Effector memory CD8-positive, alpha-beta T cell (primary cell): ENCODE results near the gene LRRC36.

Source experiments
- ATAC-seq: fragments of 150-1000 bp; cut with Tn5 transposase; replicated peaks from 2 replicates; pipeline ENCODE4 v1.10.0; 2021; ENCODE audit warnings: mild to moderate bottlenecking, moderate library complexity
- DNase-seq, 3 experiments: peaks; one replicate each; pipeline ENCODE4 v3.0.0; 2021
- H3K27ac Mint-ChIP-seq, 2 donors: one replicate each; pipeline ENCODE4 v1.8.0; 2022; ENCODE audit warnings: mild to moderate bottlenecking in 2 of 2, mixed read lengths in 2 of 2, moderate library complexity in 2 of 2
- H3K27me3 Mint-ChIP-seq, 2 donors: one replicate each; pipeline ENCODE4 v1.8.0; 2022; ENCODE audit warnings: mixed read lengths in 2 of 2
- H3K36me3 Mint-ChIP-seq: one replicate; pipeline ENCODE4 v1.8.0; 2022; ENCODE audit warnings: mild to moderate bottlenecking, moderate library complexity, mixed read lengths; ENCODE audit not compliant: insufficient read depth
- H3K4me1 Mint-ChIP-seq, 2 donors: one replicate each; pipeline ENCODE4 v1.8.0; 2022; ENCODE audit warnings: low read depth in 2 of 2, mixed read lengths in 2 of 2
- H3K4me3 Mint-ChIP-seq, 2 donors: one replicate each; pipeline ENCODE4 v1.8.0; 2022; ENCODE audit warnings: mild to moderate bottlenecking in 2 of 2, mixed read lengths in 2 of 2, moderate library complexity in 2 of 2
- H3K9me3 Mint-ChIP-seq, 2 donors: one replicate each; pipeline ENCODE4 v1.8.0; 2022; ENCODE audit warnings: mixed read lengths in 2 of 2

The LRRC36 gene

GRCh38 chr16:67283826-67284555 is 42.6 kb upstream of the LRRC36 start:
- H3K27me3 Mint-ChIP-seq: no peaks in the 10 kb centered on the region
- no peak for ATAC-seq
- H3K36me3 Mint-ChIP-seq: peaks cover 5% of the 10 kb centered on the region
- no peaks in the 10 kb centered on the region for H3K9me3 Mint-ChIP-seq
- H3K4me1 Mint-ChIP-seq: peaks cover 0 to 5% of the 10 kb centered on the region in 2 donors
- H3K4me3 Mint-ChIP-seq: no peak overlapping the region
- peak overlapping the region in 1 of 2 donors; percentile 3 for H3K27ac Mint-ChIP-seq
- no peak for DNase-seq

GRCh38 chr16:67284699-67285646 is 41.6 kb upstream of the LRRC36 start:
- ATAC-seq (no peak), DNase-seq (no peak)
- H3K36me3 Mint-ChIP-seq: peaks cover 5% of the 10 kb centered on the region
- peaks cover 8 to 11% of the 10 kb centered on the region in 2 donors for H3K4me1 Mint-ChIP-seq
- H3K4me3 Mint-ChIP-seq: no peak overlapping the region
- H3K27ac Mint-ChIP-seq: peak overlapping the region; percentile 30 to 42
- H3K9me3 Mint-ChIP-seq: no peaks in the 10 kb centered on the region
- no peaks in the 10 kb centered on the region for H3K27me3 Mint-ChIP-seq

GRCh38 chr16:67286441-67287235 is 40.0 kb upstream of the LRRC36 start:
- Mint-ChIP-seq H3K4me3 (no peak overlapping the region), H3K9me3 (no peaks in the 10 kb centered on the region), H3K4me1 (peaks cover 15 to 19% of the 10 kb centered on the region in 2 donors), H3K27me3 (no peaks in the 10 kb centered on the region), H3K36me3 (peaks cover 2% of the 10 kb centered on the region), H3K27ac (no peak overlapping the region)
- ATAC-seq: no peak
- no peak for DNase-seq

GRCh38 chr16:67287960-67288359 is 38.7 kb upstream of the LRRC36 start:
- Mint-ChIP-seq H3K4me3 (no peak overlapping the region), H3K36me3 (peaks cover 2% of the 10 kb centered on the region), H3K27ac (no peak overlapping the region), H3K9me3 (no peaks in the 10 kb centered on the region), H3K4me1 (peaks cover 15 to 19% of the 10 kb centered on the region in 2 donors), H3K27me3 (no peaks in the 10 kb centered on the region)
- ATAC-seq (no peak), DNase-seq (no peak)

- no peaks in the 10 kb centered on the region for H3K27me3 Mint-ChIP-seq
- no peak overlapping the region for H3K27ac Mint-ChIP-seq
- ATAC-seq: no peak
- DNase-seq: no peak
- H3K4me1 Mint-ChIP-seq: peaks cover 15 to 26% of the 10 kb centered on the region in 2 donors
- H3K4me3 Mint-ChIP-seq: no peak overlapping the region
- H3K36me3 Mint-ChIP-seq: no peaks in the 10 kb centered on the region
- no peaks in the 10 kb centered on the region for H3K9me3 Mint-ChIP-seq
These were observed 35.2 kb upstream of the LRRC36 start for GRCh38 chr16:67291461-67291860.

GRCh38 chr16:67294171-67294757 is 32.4 kb upstream of the LRRC36 start:
- H3K9me3 Mint-ChIP-seq: no peaks in the 10 kb centered on the region
- peaks cover 14 to 22% of the 10 kb centered on the region in 2 donors for H3K4me1 Mint-ChIP-seq
- no peaks in the 10 kb centered on the region for H3K27me3 Mint-ChIP-seq
- H3K4me3 Mint-ChIP-seq: no peak overlapping the region
- H3K36me3 Mint-ChIP-seq: no peaks in the 10 kb centered on the region
- H3K27ac Mint-ChIP-seq: peak overlapping the region in 1 of 2 donors; percentile 69
- ATAC-seq (no peak), DNase-seq (no peak)

GRCh38 chr16:67294938-67295361 is 31.7 kb upstream of the LRRC36 start:
- H3K27ac Mint-ChIP-seq: peak overlapping the region in 1 of 2 donors; percentile 69
- ATAC-seq (no peak), DNase-seq (no peak)
- H3K36me3 Mint-ChIP-seq: no peaks in the 10 kb centered on the region
- H3K27me3 Mint-ChIP-seq: no peaks in the 10 kb centered on the region
- H3K4me3 Mint-ChIP-seq: no peak overlapping the region
- H3K4me1 Mint-ChIP-seq: peaks cover 7 to 16% of the 10 kb centered on the region in 2 donors
- no peaks in the 10 kb centered on the region for H3K9me3 Mint-ChIP-seq

GRCh38 chr16:67296420-67296819 is 30.2 kb upstream of the LRRC36 start:
- DNase-seq: no peak
- no peak for ATAC-seq
- Mint-ChIP-seq H3K27ac (no peak overlapping the region), H3K4me3 (no peak overlapping the region), H3K4me1 (peaks cover 0 to 7% of the 10 kb centered on the region in 2 donors), H3K27me3 (peaks cover 0 to 7% of the 10 kb centered on the region in 2 donors), H3K9me3 (no peaks in the 10 kb centered on the region), H3K36me3 (no peaks in the 10 kb centered on the region)

GRCh38 chr16:67298277-67298676 is 28.3 kb upstream of the LRRC36 start:
- no peaks in the 10 kb centered on the region for H3K36me3 Mint-ChIP-seq
- no peak overlapping the region for H3K4me3 Mint-ChIP-seq
- DNase-seq (no peak), ATAC-seq (no peak)
- H3K27ac Mint-ChIP-seq: no peak overlapping the region
- H3K4me1 Mint-ChIP-seq: peaks cover 0 to 7% of the 10 kb centered on the region in 2 donors
- H3K9me3 Mint-ChIP-seq: no peaks in the 10 kb centered on the region
- H3K27me3 Mint-ChIP-seq: peaks cover 0 to 7% of the 10 kb centered on the region in 2 donors

GRCh38 chr16:67299269-67299668 is 27.3 kb upstream of the LRRC36 start:
- Mint-ChIP-seq H3K4me3 (no peak overlapping the region), H3K9me3 (no peaks in the 10 kb centered on the region), H3K4me1 (peaks cover 0 to 6% of the 10 kb centered on the region in 2 donors), H3K27me3 (peaks cover 0 to 7% of the 10 kb centered on the region in 2 donors), H3K36me3 (no peaks in the 10 kb centered on the region), H3K27ac (no peak overlapping the region)
- no peak for DNase-seq
- no peak for ATAC-seq

GRCh38 chr16:67301080-67301782 is 25.4 kb upstream of the LRRC36 start:
- DNase-seq (no peak), ATAC-seq (no peak)
- no peaks in the 10 kb centered on the region for H3K4me1 Mint-ChIP-seq
- no peak overlapping the region for H3K27ac Mint-ChIP-seq
- no peaks in the 10 kb centered on the region for H3K9me3 Mint-ChIP-seq
- no peaks in the 10 kb centered on the region for H3K36me3 Mint-ChIP-seq
- H3K27me3 Mint-ChIP-seq: peaks cover 0 to 16% of the 10 kb centered on the region in 2 donors
- no peak overlapping the region for H3K4me3 Mint-ChIP-seq

- DNase-seq (no peak), ATAC-seq (no peak)
- Mint-ChIP-seq H3K4me3 (no peak overlapping the region), H3K27ac (no peak overlapping the region), H3K27me3 (peaks cover 5 to 23% of the 10 kb centered on the region in 2 donors), H3K4me1 (no peaks in the 10 kb centered on the region), H3K36me3 (no peaks in the 10 kb centered on the region), H3K9me3 (no peaks in the 10 kb centered on the region)
These were observed 24.5 kb upstream of the LRRC36 start for GRCh38 chr16:67302076-67302475.
